Measurements from ENCODE around the gene UPF3B.
A peak's percentile ranks its signal among the peaks of the same experiment; 100 is the strongest.
"Not testable (repeated sequence)": the region's sequence is repeated elsewhere in the genome, so short reads cannot be mapped to it uniquely, and the experiment has no call there.

Gene UPF3B

GRCh38 chrX:119817130-119817690, 35.6 kb downstream of the UPF3B start:
- H3K9ac ChIP-seq (ENCODE audit: low read depth, low read length) = no peak overlapping the region
- WGBS = 87% methylated on average over 5 of the region's 6 CpGs
- no peaks in the 10 kb centered on the region for H3K27me3 ChIP-seq (ENCODE audit: insufficient read depth, low read length)
- H3K4me1 ChIP-seq (ENCODE audit: insufficient read depth, low read length) = no peaks in the 10 kb centered on the region
- no peaks in the 10 kb centered on the region for H3K36me3 ChIP-seq (ENCODE audit: insufficient read depth, low read length)
- H3K4me3 ChIP-seq (ENCODE audit: low read length) = no peak overlapping the region
- no peak overlapping the region for H3K27ac ChIP-seq (ENCODE audit: low read depth, low read length)
- no peaks in the 10 kb centered on the region for H3K9me3 ChIP-seq (ENCODE audit: insufficient read depth, low read depth, low read length)

- Histone ChIP-seq H3K27ac (ENCODE audit: low read depth, low read length) (no peak overlapping the region), H3K4me1 (ENCODE audit: insufficient read depth, low read length) (no peaks in the 10 kb centered on the region), H3K4me3 (ENCODE audit: low read length) (no peak overlapping the region), H3K36me3 (ENCODE audit: insufficient read depth, low read length) (no peaks in the 10 kb centered on the region), H3K27me3 (ENCODE audit: insufficient read depth, low read length) (no peaks in the 10 kb centered on the region), H3K9me3 (ENCODE audit: insufficient read depth, low read depth, low read length) (no peaks in the 10 kb centered on the region), H3K9ac (ENCODE audit: low read depth, low read length) (no peak overlapping the region)
- WGBS = 97% methylated on average over 3 of the region's 3 CpGs
These were observed 36.5 kb downstream of the UPF3B start for GRCh38 chrX:119816300-119816699.

GRCh38 chrX:119809185-119809666, 43.5 kb downstream of the UPF3B start:
- Histone ChIP-seq H3K4me1 (ENCODE audit: insufficient read depth, low read length) (no peaks in the 10 kb centered on the region), H3K27ac (ENCODE audit: low read depth, low read length) (no peak overlapping the region), H3K36me3 (ENCODE audit: insufficient read depth, low read length) (no peaks in the 10 kb centered on the region), H3K9me3 (ENCODE audit: insufficient read depth, low read depth, low read length) (no peaks in the 10 kb centered on the region), H3K27me3 (ENCODE audit: insufficient read depth, low read length) (no peaks in the 10 kb centered on the region), H3K9ac (ENCODE audit: low read depth, low read length) (no peak overlapping the region), H3K4me3 (ENCODE audit: low read length) (no peak overlapping the region)
- 93% methylated on average over 1 of the region's 1 CpG for WGBS

GRCh38 chrX:119808461-119808860, 44.3 kb downstream of the UPF3B start:
- H3K9me3 ChIP-seq (ENCODE audit: insufficient read depth, low read depth, low read length); H3K4me1 ChIP-seq (ENCODE audit: insufficient read depth, low read length); H3K9ac ChIP-seq (ENCODE audit: low read depth, low read length); H3K36me3 ChIP-seq (ENCODE audit: insufficient read depth, low read length); H3K27ac ChIP-seq (ENCODE audit: low read depth, low read length); H3K27me3 ChIP-seq (ENCODE audit: insufficient read depth, low read length); H3K4me3 ChIP-seq (ENCODE audit: low read length): not testable (repeated sequence)
- whole genome bisulfite sequencing = no CpG with 5 or more reads among the region's 4 CpGs

GRCh38 chrX:119802546-119802945, 50.2 kb downstream of the UPF3B start:
- H3K4me3 ChIP-seq (ENCODE audit: low read length) = no peak overlapping the region
- no peak overlapping the region for H3K9ac ChIP-seq (ENCODE audit: low read depth, low read length)
- no peaks in the 10 kb centered on the region for H3K36me3 ChIP-seq (ENCODE audit: insufficient read depth, low read length)
- no peaks in the 10 kb centered on the region for H3K4me1 ChIP-seq (ENCODE audit: insufficient read depth, low read length)
- no peaks in the 10 kb centered on the region for H3K9me3 ChIP-seq (ENCODE audit: insufficient read depth, low read depth, low read length)
- 94% methylated on average over 7 of the region's 8 CpGs for WGBS
- H3K27me3 ChIP-seq (ENCODE audit: insufficient read depth, low read length) = no peaks in the 10 kb centered on the region
- no peak overlapping the region for H3K27ac ChIP-seq (ENCODE audit: low read depth, low read length)

- Histone ChIP-seq H3K4me3 (ENCODE audit: low read length) (no peak overlapping the region), H3K9me3 (ENCODE audit: insufficient read depth, low read depth, low read length) (no peaks in the 10 kb centered on the region), H3K4me1 (ENCODE audit: insufficient read depth, low read length) (no peaks in the 10 kb centered on the region), H3K9ac (ENCODE audit: low read depth, low read length) (no peak overlapping the region), H3K36me3 (ENCODE audit: insufficient read depth, low read length) (no peaks in the 10 kb centered on the region), H3K27me3 (ENCODE audit: insufficient read depth, low read length) (no peaks in the 10 kb centered on the region), H3K27ac (ENCODE audit: low read depth, low read length) (no peak overlapping the region)
- 91% methylated on average over 2 of the region's 2 CpGs for WGBS
These were observed 51.2 kb downstream of the UPF3B start for GRCh38 chrX:119801253-119802221.

GRCh38 chrX:119791437-119792231, 61.1 kb downstream of the UPF3B start, which contains the start of gene RPL39:
RPL39 (minus strand) TSS chrX:119791630; CDS start chrX:119791576, 54 bp downstream.
- Histone ChIP-seq H3K27me3 (ENCODE audit: insufficient read depth, low read length) (no peaks in the 10 kb centered on the region), H3K27ac (ENCODE audit: low read depth, low read length) (peak within 1 kb of the TSS; percentile 98), H3K4me1 (ENCODE audit: insufficient read depth, low read length) (0 out of 2 replicates have a peak, but pooled peaks cover 7% of the 10 kb centered on the region), H3K36me3 (ENCODE audit: insufficient read depth, low read length) (peaks cover 37% of the 10 kb centered on the region), H3K9me3 (ENCODE audit: insufficient read depth, low read depth, low read length) (no peaks in the 10 kb centered on the region), H3K9ac (ENCODE audit: low read depth, low read length) (peak within 1 kb of the TSS; percentile 99), H3K4me3 (ENCODE audit: low read length) (peak within 1 kb of the TSS; percentile 99)
- under 1% methylated on average over 58 of the region's 58 CpGs for WGBS

- Histone ChIP-seq H3K27ac (ENCODE audit: low read depth, low read length) (peak overlapping the region; percentile 98), H3K4me1 (ENCODE audit: insufficient read depth, low read length) (0 out of 2 replicates have a peak, but pooled peaks cover 7% of the 10 kb centered on the region), H3K9ac (ENCODE audit: low read depth, low read length) (peak overlapping the region; percentile 99), H3K36me3 (ENCODE audit: insufficient read depth, low read length) (peaks cover 42% of the 10 kb centered on the region), H3K9me3 (ENCODE audit: insufficient read depth, low read depth, low read length) (no peaks in the 10 kb centered on the region), H3K4me3 (ENCODE audit: low read length) (peak overlapping the region; percentile 99), H3K27me3 (ENCODE audit: insufficient read depth, low read length) (no peaks in the 10 kb centered on the region)
- under 1% methylated on average over 31 of the region's 31 CpGs for WGBS
These were observed 61.8 kb downstream of the UPF3B start for GRCh38 chrX:119790977-119791436.

- H3K9ac ChIP-seq (ENCODE audit: low read depth, low read length) = no peak overlapping the region
- no peaks in the 10 kb centered on the region for H3K27me3 ChIP-seq (ENCODE audit: insufficient read depth, low read length)
- H3K9me3 ChIP-seq (ENCODE audit: insufficient read depth, low read depth, low read length) = no peaks in the 10 kb centered on the region
- H3K27ac ChIP-seq (ENCODE audit: low read depth, low read length) = no peak overlapping the region
- 0 out of 2 replicates have a peak, but pooled peaks cover 7% of the 10 kb centered on the region for H3K4me1 ChIP-seq (ENCODE audit: insufficient read depth, low read length)
- whole genome bisulfite sequencing = 86% methylated on average over 12 of the region's 14 CpGs
- H3K4me3 ChIP-seq (ENCODE audit: low read length) = no peak overlapping the region
- peaks cover 73% of the 10 kb centered on the region for H3K36me3 ChIP-seq (ENCODE audit: insufficient read depth, low read length)
These were observed 67.9 kb downstream of the UPF3B start for GRCh38 chrX:119784747-119785446.

Measured in HUES64 (cell line).